ENCODE data around the gene ASH1L. TPM values are rescaled to one million over a fixed set of nuclear protein-coding genes. Genes with fewer than 3 reads are reported as not detected.
"Not testable (repeated sequence)": the region's sequence is repeated elsewhere in the genome, so short reads cannot be mapped to it uniquely, and the experiment has no call there.

Gene ASH1L, protein sequence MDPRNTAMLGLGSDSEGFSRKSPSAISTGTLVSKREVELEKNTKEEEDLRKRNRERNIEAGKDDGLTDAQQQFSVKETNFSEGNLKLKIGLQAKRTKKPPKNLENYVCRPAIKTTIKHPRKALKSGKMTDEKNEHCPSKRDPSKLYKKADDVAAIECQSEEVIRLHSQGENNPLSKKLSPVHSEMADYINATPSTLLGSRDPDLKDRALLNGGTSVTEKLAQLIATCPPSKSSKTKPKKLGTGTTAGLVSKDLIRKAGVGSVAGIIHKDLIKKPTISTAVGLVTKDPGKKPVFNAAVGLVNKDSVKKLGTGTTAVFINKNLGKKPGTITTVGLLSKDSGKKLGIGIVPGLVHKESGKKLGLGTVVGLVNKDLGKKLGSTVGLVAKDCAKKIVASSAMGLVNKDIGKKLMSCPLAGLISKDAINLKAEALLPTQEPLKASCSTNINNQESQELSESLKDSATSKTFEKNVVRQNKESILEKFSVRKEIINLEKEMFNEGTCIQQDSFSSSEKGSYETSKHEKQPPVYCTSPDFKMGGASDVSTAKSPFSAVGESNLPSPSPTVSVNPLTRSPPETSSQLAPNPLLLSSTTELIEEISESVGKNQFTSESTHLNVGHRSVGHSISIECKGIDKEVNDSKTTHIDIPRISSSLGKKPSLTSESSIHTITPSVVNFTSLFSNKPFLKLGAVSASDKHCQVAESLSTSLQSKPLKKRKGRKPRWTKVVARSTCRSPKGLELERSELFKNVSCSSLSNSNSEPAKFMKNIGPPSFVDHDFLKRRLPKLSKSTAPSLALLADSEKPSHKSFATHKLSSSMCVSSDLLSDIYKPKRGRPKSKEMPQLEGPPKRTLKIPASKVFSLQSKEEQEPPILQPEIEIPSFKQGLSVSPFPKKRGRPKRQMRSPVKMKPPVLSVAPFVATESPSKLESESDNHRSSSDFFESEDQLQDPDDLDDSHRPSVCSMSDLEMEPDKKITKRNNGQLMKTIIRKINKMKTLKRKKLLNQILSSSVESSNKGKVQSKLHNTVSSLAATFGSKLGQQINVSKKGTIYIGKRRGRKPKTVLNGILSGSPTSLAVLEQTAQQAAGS (N-terminal part only)
- total RNA-seq = 10 to 100 TPM; 43.7 to 57.1 (median 52.0) TPM

DNA sequence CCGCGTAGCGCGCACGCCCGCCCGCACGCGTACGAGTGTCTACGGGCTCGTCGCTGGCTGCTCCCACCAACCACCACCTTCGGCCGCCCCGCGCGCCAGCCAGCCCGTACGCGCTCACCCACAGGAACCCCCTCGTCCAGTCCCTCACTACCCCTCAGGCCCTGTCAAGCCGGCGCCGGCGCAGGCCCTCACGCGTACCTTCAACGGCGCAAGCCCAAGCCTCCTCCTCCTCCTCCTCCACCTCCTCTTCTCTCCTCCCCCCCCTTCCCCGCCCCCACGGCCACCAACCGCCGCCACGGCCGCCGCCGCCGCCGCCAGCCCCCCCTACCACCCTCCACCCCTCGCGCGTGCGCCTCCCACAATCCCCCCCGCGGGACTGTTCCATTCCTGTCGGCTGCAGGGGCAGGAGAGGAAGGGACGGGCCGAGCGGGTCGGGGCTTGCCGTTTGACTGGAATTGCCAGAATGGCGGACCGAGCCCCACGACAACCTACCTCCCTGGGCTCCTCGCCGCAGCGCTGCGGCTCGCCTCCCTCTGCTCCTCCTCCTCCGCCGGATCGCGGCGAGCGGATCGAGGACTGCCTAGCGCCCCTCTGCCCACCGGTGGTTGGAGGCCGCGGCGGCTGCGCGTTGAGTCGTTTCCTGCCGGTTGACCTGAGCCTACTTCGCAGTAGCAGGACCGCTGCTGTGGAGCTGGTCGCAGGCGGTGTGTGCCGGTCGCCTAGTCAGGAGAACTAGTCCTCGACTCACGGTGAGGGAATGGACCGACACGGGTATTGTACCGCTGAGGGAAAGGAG, at the start of gene ASH1L:
TSS of gene ASH1L (minus strand) at position 223 of the 796 bp plus-strand sequence. CDS start 41,284 bp downstream, outside the sequence.
- peaks cover 39 to 41% of the 10 kb centered on the region in 2 donors for H3K4me1 ChIP-seq
- in situ Hi-C loops (cut with MboI; ENCODE audit: low sequenced_read_pairs in 4 of 4) (no loop called here), intact Hi-C loops (cut with DNase I; ENCODE audit: low total_unique reads) (loop anchor here (2.0 kb wide), 2 partner anchors 46 to 126 kb away; partner anchors contain the start of genes DAP3 and YY1AP1)
- peaks cover 0 to 8% of the 10 kb centered on the region in 2 donors for H3K36me3 ChIP-seq
- peak; percentile 87 to 94 for TF ChIP-seq POLR2A (IDR thresholded peaks at IDR 0.05)
- TF ChIP-seq, protein P1, sequence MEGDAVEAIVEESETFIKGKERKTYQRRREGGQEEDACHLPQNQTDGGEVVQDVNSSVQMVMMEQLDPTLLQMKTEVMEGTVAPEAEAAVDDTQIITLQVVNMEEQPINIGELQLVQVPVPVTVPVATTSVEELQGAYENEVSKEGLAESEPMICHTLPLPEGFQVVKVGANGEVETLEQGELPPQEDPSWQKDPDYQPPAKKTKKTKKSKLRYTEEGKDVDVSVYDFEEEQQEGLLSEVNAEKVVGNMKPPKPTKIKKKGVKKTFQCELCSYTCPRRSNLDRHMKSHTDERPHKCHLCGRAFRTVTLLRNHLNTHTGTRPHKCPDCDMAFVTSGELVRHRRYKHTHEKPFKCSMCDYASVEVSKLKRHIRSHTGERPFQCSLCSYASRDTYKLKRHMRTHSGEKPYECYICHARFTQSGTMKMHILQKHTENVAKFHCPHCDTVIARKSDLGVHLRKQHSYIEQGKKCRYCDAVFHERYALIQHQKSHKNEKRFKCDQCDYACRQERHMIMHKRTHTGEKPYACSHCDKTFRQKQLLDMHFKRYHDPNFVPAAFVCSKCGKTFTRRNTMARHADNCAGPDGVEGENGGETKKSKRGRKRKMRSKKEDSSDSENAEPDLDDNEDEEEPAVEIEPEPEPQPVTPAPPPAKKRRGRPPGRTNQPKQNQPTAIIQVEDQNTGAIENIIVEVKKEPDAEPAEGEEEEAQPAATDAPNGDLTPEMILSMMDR (IDR thresholded peaks at IDR 0.05 in 4 of 5, conservative IDR thresholded peaks at IDR 0.05 in 1 of 5) = peak in 1 of 5 experiments; percentile 10
- no peaks in the 10 kb centered on the region for H3K27me3 ChIP-seq
- H3K4me3 ChIP-seq = peak within 1 kb of the TSS; percentile 85 to 99 (median 96)
- peak; percentile 91 for DNase-seq
- H3K27ac ChIP-seq = peak within 1 kb of the TSS; percentile 96 to 100 (median 98)
- ATAC-seq = peak; percentile 88 to 91
- no peaks in the 10 kb centered on the region for H3K9me3 ChIP-seq

DNA sequence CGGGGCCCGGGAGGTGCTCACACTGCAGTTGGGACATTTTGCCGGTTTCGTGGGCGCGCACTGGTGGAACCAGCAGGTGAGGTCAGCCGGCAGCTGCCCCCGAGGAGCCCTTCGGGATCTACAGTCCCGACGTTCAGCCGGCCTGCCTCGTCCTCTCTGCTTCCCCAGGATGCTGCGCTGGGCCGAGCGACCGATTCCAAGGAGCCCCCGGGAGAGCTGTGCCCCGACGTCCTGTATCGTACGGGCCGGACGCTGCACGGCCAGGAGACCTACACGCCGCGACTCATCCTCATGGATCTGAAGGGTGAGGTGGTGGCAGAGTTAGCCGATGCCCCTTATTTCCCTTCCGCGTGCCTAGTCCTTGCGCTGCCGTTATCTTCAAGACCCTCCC, 47.6 kb upstream of the ASH1L start:
- H3K27ac ChIP-seq; H3K27me3 ChIP-seq; H3K9me3 ChIP-seq; intact Hi-C loops (cut with DNase I; ENCODE audit: low total_unique reads); in situ Hi-C loops (cut with MboI; ENCODE audit: low sequenced_read_pairs in 4 of 4); DNase-seq; H3K36me3 ChIP-seq; H3K4me1 ChIP-seq: not testable (repeated sequence)
- ATAC-seq = peak; percentile 20 to 37
- H3K4me3 ChIP-seq = peak overlapping the region in 3 of 4 donors; percentile 35 to 77 (median 72)

DNA sequence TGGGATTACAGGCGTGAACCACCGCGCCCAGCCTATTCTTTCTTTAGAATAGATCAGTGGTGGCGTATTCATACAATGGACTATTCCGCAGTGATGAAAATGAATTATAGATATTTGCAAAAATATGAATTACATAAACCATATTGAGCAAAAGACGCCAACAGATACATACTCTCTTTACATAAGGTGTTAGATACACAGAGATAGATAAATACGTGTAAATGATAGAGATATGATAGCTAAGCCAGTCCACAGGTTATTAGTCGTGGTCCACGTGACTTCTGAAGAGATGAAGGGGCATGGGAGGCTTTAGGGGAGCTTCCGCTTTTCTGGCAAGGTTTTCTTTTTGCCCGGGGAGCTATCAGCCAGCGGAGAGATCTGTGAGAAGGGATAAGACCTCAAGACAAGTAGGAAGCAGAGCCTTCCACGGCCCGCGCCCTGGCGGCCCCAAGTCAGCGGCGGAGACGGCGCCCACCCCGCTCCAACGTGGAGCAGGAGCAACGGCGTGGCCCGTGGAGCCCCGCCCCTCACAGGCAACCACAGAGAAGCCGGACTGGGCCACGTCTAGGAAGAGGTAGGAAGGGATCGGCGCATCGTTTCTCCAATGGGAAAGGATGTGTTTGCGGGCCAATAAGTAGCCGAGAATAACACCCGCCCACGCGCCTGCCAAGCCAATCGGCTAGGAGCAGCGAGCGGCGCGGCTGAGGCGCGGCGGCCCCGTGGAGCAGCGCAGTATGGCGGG, 47.1 kb upstream of the ASH1L start, which contains the start of gene MSTO1:
TSS of gene MSTO1 (plus strand) at position 704 of the 742 bp plus-strand sequence. CDS start at position 735, 31 bp downstream.
- Histone ChIP-seq H3K27me3 (no peaks in the 10 kb centered on the region), H3K4me1 (peaks cover 3 to 5% of the 10 kb centered on the region in 2 donors), H3K36me3 (peaks cover 0 to 5% of the 10 kb centered on the region in 2 donors), H3K4me3 (peak within 1 kb of the TSS; percentile 56 to 83 (median 74)), H3K27ac (peak within 1 kb of the TSS; percentile 69 to 85 (median 80)), H3K9me3 (no peaks in the 10 kb centered on the region)
- peak; percentile 97 to 98 for DNase-seq
- intact Hi-C loops (cut with DNase I; ENCODE audit: low total_unique reads) = loop anchor here (2.0 kb wide), 1 partner anchor 47 kb away; the partner anchor contains the start of gene ASH1L
- TF ChIP-seq, protein P1 (IDR thresholded peaks at IDR 0.05 in 4 of 5, conservative IDR thresholded peaks at IDR 0.05 in 1 of 5) = no peak
- peak; percentile 39 to 53 for TF ChIP-seq POLR2A (IDR thresholded peaks at IDR 0.05)
- in situ Hi-C loops (cut with MboI; ENCODE audit: low sequenced_read_pairs in 4 of 4) = no loop called here
- ATAC-seq = peak; percentile 100

DNA sequence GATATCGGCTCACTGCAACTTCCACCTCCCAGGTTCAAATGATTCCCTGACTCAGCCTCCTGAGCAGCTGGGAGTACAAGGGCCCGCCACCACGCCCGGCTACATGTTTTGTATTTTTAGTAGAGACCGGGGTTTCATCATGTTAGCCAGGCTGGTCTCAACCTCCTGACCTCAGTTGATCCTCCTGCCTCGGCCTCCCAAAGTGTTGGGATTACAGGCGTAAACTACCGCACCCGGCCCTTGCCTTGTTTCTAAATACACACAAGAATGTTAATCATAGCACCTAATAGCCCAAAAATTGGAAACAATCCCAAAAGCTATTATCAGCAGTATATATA, 46.3 kb upstream of the ASH1L start:
- no peak overlapping the region for H3K4me3 ChIP-seq
- no peaks in the 10 kb centered on the region for H3K27me3 ChIP-seq
- no peak for TF ChIP-seq POLR2A (IDR thresholded peaks at IDR 0.05)
- TF ChIP-seq, protein P1 (IDR thresholded peaks at IDR 0.05 in 4 of 5, conservative IDR thresholded peaks at IDR 0.05 in 1 of 5) = no peak
- peaks cover 0 to 5% of the 10 kb centered on the region in 2 donors for H3K36me3 ChIP-seq
- no peak overlapping the region for H3K27ac ChIP-seq
- in situ Hi-C loops (cut with MboI; ENCODE audit: low sequenced_read_pairs in 4 of 4) = no loop called here
- intact Hi-C loops (cut with DNase I; ENCODE audit: low total_unique reads) = loop anchor here (2.0 kb wide), 1 partner anchor 46 kb away; the partner anchor contains the start of gene ASH1L
- no peaks in the 10 kb centered on the region for H3K9me3 ChIP-seq
- ATAC-seq (no peak), DNase-seq (no peak)
- H3K4me1 ChIP-seq = peaks cover 3 to 5% of the 10 kb centered on the region in 2 donors
